ENCODE results near the gene IZUMO4. TPM values are rescaled to one million over a fixed set of nuclear protein-coding genes. Genes with fewer than 3 reads are reported as not detected.

IZUMO4 gene
- total and polyA plus RNA-seq, 4 experiments from 2014 or later = 0.84 to 22.1 (median 9.9) TPM

GRCh38 chr19:2049741-2050348, 46.9 kb upstream of the IZUMO4 start:
- no peaks in the 10 kb centered on the region for H3K27me3 ChIP-seq (ENCODE audit: insufficient read depth, low read length)
- POLR2A ChIA-PET (ENCODE audit: partially characterized antibody) = interaction anchor here (0.6 to 6.5 kb wide), 16 partner anchors 8 to 249 kb away, joined by 3 to 124 read pairs (median 6); no protein-coding TSS in a partner anchor
- H3K4me3 ChIP-seq (ENCODE audit: low read length in 2 of 2) = peak overlapping the region; percentile 84 to 89
- Mint-ChIP-seq H3K27me3 (no peaks in the 10 kb centered on the region), H3K36me3 (peaks cover 0 to 21% of the 10 kb centered on the region in 2 donors), H3K9me3 (peaks cover 0 to 5% (median 0%) of the 10 kb centered on the region in 8 donors), H3K27ac (peak overlapping the region; percentile 75 to 94 (median 86)), H3K4me3 (peak overlapping the region; percentile 88 to 91 (median 88)), H3K4me1 (peaks cover 11 to 64% (median 36%) of the 10 kb centered on the region in 4 donors)
- H3K36me3 ChIP-seq (ENCODE audit: insufficient read depth, low read length) = peaks cover 23% of the 10 kb centered on the region
- H3K4me1 ChIP-seq (ENCODE audit: insufficient read depth, low read length) = peaks cover 64% of the 10 kb centered on the region
- intact Hi-C loops (cut with micrococcal nuclease) = loop anchor here (1.0 to 5.0 kb wide), 3 partner anchors 8 to 188 kb away; partner anchors contain the start of gene KLF16
- CTCF ChIA-PET (ENCODE audit: partially characterized antibody) = no interaction called here
- no peaks in the 10 kb centered on the region for H3K9me3 ChIP-seq (ENCODE audit: control insufficient read depth in 1 of 2, low read length in 2 of 2)
- DNase-seq = peak; percentile 62 to 77 (median 69)
- H3K27ac ChIP-seq (ENCODE audit: low read depth, low read length) = peak overlapping the region; percentile 89

DNA sequence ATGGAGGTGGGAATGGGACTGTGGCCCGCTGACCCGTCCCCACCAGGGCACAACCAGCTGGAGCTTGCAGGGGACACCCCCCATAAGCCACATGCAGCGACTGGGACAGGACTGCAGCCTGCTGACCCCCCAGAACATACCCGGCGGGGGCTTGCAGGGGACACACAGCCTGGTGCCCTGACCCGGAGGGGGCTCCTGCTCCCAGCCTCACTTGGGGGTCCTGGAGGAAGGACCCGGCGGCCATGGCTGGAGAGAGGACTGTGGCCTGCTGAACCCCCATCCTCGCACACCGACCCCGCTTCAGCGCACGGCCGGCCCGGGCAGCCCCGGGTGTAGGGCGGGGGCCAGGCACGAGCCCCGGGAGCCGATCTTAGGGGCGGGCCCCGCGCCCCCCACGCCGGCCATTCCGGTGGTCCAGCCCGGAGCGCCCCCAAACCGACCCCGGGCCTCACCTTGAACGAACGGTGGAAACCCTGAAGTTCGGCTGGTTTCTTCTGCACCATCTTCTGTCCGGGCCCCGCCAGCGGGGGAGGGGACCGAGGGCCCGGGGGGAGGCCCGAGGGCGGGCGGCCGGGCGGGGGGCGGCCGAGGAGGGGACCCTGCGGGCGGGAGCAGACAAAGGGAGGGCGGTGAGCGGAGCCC, 46.2 kb upstream of the IZUMO4 start:
- Mint-ChIP-seq H3K4me1 (peaks cover 12 to 64% (median 37%) of the 10 kb centered on the region in 4 donors), H3K27ac (peak overlapping the region in 5 of 7 donors; percentile 35 to 90 (median 86)), H3K27me3 (no peaks in the 10 kb centered on the region), H3K9me3 (peaks cover 0 to 5% (median 0%) of the 10 kb centered on the region in 8 donors), H3K4me3 (peak overlapping the region; percentile 88 to 91 (median 88)), H3K36me3 (peaks cover 0 to 19% of the 10 kb centered on the region in 2 donors)
- ChIA-PET POLR2A (ENCODE audit: partially characterized antibody) (interaction anchor here (1.0 to 6.5 kb wide), 11 partner anchors 11 to 246 kb away, joined by 3 to 124 read pairs (median 7); no protein-coding TSS in a partner anchor), CTCF (ENCODE audit: partially characterized antibody) (no interaction called here)
- peak in 1 of 5 donors; percentile 32 for DNase-seq
- H3K36me3 ChIP-seq (ENCODE audit: insufficient read depth, low read length) = peaks cover 23% of the 10 kb centered on the region
- H3K4me1 ChIP-seq (ENCODE audit: insufficient read depth, low read length) = peaks cover 61% of the 10 kb centered on the region
- intact Hi-C loops (cut with micrococcal nuclease) = loop anchor here (1.0 to 5.0 kb wide), 3 partner anchors 8 to 188 kb away; partner anchors contain the start of gene KLF16
- no peaks in the 10 kb centered on the region for H3K9me3 ChIP-seq (ENCODE audit: control insufficient read depth in 1 of 2, low read length in 2 of 2)
- H3K27me3 ChIP-seq (ENCODE audit: insufficient read depth, low read length) = no peaks in the 10 kb centered on the region
- H3K27ac ChIP-seq (ENCODE audit: low read depth, low read length) = peak overlapping the region; percentile 89
- peak overlapping the region; percentile 84 to 89 for H3K4me3 ChIP-seq (ENCODE audit: low read length in 2 of 2)

DNA sequence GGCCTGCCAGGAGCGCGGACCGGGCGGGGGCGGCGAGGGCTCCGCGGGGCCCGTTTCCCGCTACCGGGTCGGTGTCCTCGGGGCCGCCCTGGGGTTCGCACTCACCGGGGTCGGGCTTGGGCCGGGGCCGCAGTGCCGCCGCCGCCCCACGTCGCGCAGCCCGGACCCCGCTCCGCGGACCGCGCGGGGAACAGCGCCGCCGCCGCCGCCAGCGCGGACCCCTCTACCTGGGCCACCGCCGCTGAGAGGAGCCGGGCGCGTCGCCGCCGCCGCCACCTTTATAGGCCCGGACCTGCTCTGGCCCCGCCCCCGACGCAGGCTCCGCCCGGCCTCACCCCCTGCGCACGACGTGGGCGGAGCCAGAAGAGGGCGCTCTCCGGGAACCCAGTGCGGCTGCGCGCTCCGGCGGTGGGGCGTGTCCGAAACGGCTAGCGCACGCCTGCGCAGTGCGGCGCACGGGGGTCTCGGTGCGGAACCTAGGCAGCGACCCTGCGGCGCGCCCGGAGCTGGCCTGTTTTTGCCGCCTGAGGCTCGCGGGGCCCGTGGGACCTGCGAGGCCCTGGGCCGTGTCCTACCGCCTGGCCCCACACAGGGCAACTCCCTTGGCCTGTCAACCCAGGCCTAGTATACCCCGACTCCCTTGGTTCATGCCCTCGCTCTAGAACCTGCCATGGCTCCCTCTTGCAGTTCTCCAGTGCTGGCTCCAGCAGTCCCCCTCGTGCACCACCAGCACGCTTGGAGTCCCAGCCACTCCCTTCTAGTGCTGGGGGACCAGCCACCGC, 45.5 kb upstream of the IZUMO4 start, which contains the start of gene MKNK2:
TSS of gene MKNK2 (minus strand) at position 254 of the 782 bp plus-strand sequence. CDS start 393 bp downstream, outside the sequence.
- peaks cover 0 to 17% of the 10 kb centered on the region in 2 donors for H3K36me3 Mint-ChIP-seq
- H3K36me3 ChIP-seq (ENCODE audit: insufficient read depth, low read length) = peaks cover 18% of the 10 kb centered on the region
- H3K4me1 Mint-ChIP-seq = peaks cover 15 to 68% (median 42%) of the 10 kb centered on the region in 4 donors
- peak within 1 kb of the TSS; percentile 95 to 98 (median 96) for H3K27ac Mint-ChIP-seq
- peaks cover 61% of the 10 kb centered on the region for H3K4me1 ChIP-seq (ENCODE audit: insufficient read depth, low read length)
- peak within 1 kb of the TSS; percentile 89 for H3K27ac ChIP-seq (ENCODE audit: low read depth, low read length)
- no peaks in the 10 kb centered on the region for H3K9me3 ChIP-seq (ENCODE audit: control insufficient read depth in 1 of 2, low read length in 2 of 2)
- ChIA-PET POLR2A (ENCODE audit: partially characterized antibody) (interaction anchor here (0.6 to 6.5 kb wide), 22 partner anchors 10 to 782 kb away, joined by 3 to 124 read pairs (median 5); partner anchors contain the start of genes AP3D1, BTBD2, CIRBP and IZUMO4), CTCF (ENCODE audit: partially characterized antibody) (interaction anchor here (0.5 to 2.1 kb wide), 8 partner anchors 9 to 106 kb away, joined by 3 to 10 read pairs (median 6); partner anchors contain the start of genes IZUMO4 and MOB3A)
- intact Hi-C loops (cut with micrococcal nuclease) = loop anchor here (1.0 to 5.0 kb wide), 6 partner anchors 9 to 189 kb away; partner anchors contain the start of genes IZUMO4, KLF16 and MOB3A
- DNase-seq = peak; percentile 86 to 97 (median 93)
- H3K9me3 Mint-ChIP-seq = peaks cover 0 to 5% (median 0%) of the 10 kb centered on the region in 8 donors
- no peaks in the 10 kb centered on the region for H3K27me3 Mint-ChIP-seq
- H3K4me3 Mint-ChIP-seq = peak within 1 kb of the TSS; percentile 88 to 91 (median 88)
- H3K27me3 ChIP-seq (ENCODE audit: insufficient read depth, low read length) = no peaks in the 10 kb centered on the region
- H3K4me3 ChIP-seq (ENCODE audit: low read length in 2 of 2) = peak within 1 kb of the TSS; percentile 84 to 89

DNA sequence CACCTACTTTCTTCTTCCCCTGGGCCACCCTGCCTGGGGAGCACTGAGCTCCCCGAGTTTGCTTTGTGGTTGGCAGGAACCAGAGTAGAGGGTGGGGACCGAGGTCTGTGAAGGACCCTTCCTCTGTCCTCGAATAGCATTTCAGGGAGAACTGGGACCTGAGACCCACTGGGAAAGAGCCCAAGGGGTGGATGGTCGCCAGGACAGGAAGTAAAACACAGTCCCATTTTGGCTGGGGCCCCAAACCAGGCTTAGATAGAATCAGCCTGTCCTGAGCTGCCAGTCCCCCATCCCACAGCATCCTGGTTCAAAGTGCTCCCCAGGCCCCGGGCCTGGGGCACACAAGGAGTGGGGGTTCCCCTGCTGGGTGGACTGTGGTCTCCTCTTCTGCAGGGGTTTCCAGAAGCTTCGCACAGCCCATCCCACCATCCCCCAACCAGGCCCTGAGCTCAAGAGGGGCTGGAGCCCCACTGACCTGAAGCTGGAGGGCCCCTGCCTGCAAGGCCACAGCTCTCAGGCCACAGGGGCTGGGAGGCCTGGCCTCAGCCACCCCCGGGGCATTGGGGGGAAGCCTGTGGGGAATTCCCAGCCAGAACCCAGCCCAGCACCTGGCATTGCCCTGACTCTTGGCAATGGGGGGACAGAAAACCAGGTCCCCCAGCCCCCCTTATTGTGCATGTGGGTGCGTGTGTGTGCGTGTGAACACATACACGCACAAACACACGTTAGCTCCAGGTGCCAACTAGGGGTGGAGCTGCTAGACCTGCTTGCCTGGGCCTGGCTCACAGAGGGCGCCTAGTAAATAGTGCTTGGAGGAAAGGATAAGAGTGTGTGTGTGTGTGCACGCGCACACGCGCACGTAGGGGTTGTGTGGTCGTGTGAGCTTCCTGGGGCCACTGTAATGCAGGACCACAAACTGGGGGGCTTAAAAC, 44.7 kb upstream of the IZUMO4 start:
- peaks cover 0 to 5% (median 0%) of the 10 kb centered on the region in 8 donors for H3K9me3 Mint-ChIP-seq
- Histone ChIP-seq H3K9me3 (ENCODE audit: control insufficient read depth in 1 of 2, low read length in 2 of 2) (no peaks in the 10 kb centered on the region), H3K4me1 (ENCODE audit: insufficient read depth, low read length) (peaks cover 60% of the 10 kb centered on the region), H3K27ac (ENCODE audit: low read depth, low read length) (peak overlapping the region; percentile 87), H3K27me3 (ENCODE audit: insufficient read depth, low read length) (no peaks in the 10 kb centered on the region), H3K36me3 (ENCODE audit: insufficient read depth, low read length) (peaks cover 10% of the 10 kb centered on the region), H3K4me3 (ENCODE audit: low read length in 2 of 2) (peak overlapping the region; percentile 17 to 35)
- H3K4me3 Mint-ChIP-seq = peak overlapping the region; percentile 20 to 89 (median 79)
- H3K27ac Mint-ChIP-seq = peak overlapping the region; percentile 95 to 98 (median 96)
- H3K27me3 Mint-ChIP-seq = no peaks in the 10 kb centered on the region
- intact Hi-C loops (cut with micrococcal nuclease) = loop anchor here (1.0 to 5.0 kb wide), 4 partner anchors 9 to 190 kb away; partner anchors contain the start of genes IZUMO4, KLF16 and MOB3A
- peaks cover 0 to 12% of the 10 kb centered on the region in 2 donors for H3K36me3 Mint-ChIP-seq
- peaks cover 18 to 67% (median 44%) of the 10 kb centered on the region in 4 donors for H3K4me1 Mint-ChIP-seq
- POLR2A ChIA-PET (ENCODE audit: partially characterized antibody) = interaction anchor here (0.5 to 6.5 kb wide), 24 partner anchors 9 to 783 kb away, joined by 3 to 124 read pairs (median 5); partner anchors contain the start of genes AP3D1, BTBD2, CIRBP and IZUMO4
- CTCF ChIA-PET (ENCODE audit: partially characterized antibody) = interaction anchor here (0.5 to 2.1 kb wide), 10 partner anchors 9 to 1711 kb away, joined by 3 to 10 read pairs (median 4); partner anchors contain the start of genes IZUMO4, MOB3A and MRPL54
- DNase-seq = peak; percentile 42 to 86 (median 66)

DNA sequence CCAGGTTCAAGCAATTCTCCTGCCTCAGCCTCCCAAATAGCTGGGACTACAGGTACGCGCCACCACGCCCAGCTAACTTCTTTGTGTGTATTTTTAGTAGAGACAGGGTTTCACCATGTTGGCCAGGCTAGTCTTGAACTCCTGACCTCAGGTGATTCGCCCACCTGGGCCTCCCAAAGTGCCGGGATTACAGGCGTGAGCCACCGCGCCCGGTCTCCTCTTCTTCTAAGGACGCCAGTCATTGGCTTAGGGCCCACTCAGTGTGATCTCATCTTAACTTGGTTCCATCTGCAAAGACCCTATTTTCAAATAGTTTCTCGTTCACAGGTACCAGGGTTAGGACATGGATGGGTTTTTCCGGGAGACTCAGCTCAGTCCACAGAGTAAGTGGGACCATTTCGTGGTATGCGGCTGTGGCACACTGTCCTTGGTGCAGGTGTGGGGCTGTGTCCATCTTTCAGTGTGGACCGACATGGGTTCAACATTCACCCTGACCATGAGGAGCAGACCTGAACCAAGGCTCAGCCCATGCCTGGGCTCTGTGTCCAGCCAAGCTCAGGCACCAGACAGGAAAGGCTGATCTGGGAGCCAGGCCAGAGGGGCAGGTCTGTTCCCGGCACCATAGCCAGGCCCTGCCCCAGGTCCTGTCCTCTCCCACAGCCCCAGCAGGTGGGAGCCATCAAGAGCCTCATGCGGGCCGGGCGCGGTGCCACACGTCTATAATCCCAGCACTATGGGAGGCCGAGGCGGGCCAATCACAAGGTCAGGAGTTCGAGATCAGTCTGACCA, 42.9 kb upstream of the IZUMO4 start:
- Histone ChIP-seq H3K4me3 (ENCODE audit: low read length in 2 of 2) (no peak overlapping the region), H3K4me1 (ENCODE audit: insufficient read depth, low read length) (peaks cover 60% of the 10 kb centered on the region), H3K27me3 (ENCODE audit: insufficient read depth, low read length) (no peaks in the 10 kb centered on the region), H3K9me3 (ENCODE audit: control insufficient read depth in 1 of 2, low read length in 2 of 2) (no peaks in the 10 kb centered on the region), H3K27ac (ENCODE audit: low read depth, low read length) (no peak overlapping the region), H3K36me3 (ENCODE audit: insufficient read depth, low read length) (peaks cover 3% of the 10 kb centered on the region)
- Mint-ChIP-seq H3K9me3 (peaks cover 0 to 5% (median 0%) of the 10 kb centered on the region in 8 donors), H3K4me3 (peak overlapping the region in 1 of 8 donors; percentile 15), H3K36me3 (peaks cover 0 to 8% of the 10 kb centered on the region in 2 donors), H3K27ac (peak overlapping the region; percentile 27 to 98 (median 70)), H3K27me3 (no peaks in the 10 kb centered on the region), H3K4me1 (peaks cover 19 to 73% (median 43%) of the 10 kb centered on the region in 4 donors)
- ChIA-PET POLR2A (ENCODE audit: partially characterized antibody) (interaction anchor here (0.7 to 3.2 kb wide), 6 partner anchors 11 to 77 kb away, joined by 3 to 36 read pairs (median 4); no protein-coding TSS in a partner anchor), CTCF (ENCODE audit: partially characterized antibody) (interaction anchor here (0.7 kb wide), 1 partner anchor 12 kb away, joined by 3 read pairs; no protein-coding TSS in a partner anchor)
- peak in 1 of 5 donors; percentile 33 for DNase-seq
- intact Hi-C loops (cut with micrococcal nuclease) = loop anchor here (5.0 kb wide), 1 partner anchor 191 kb away; the partner anchor contains the start of gene KLF16
